NOMO-1 (cell line): ENCODE measurements around the gene PI4K2B.
"Not testable (repeated sequence)": the region's sequence is repeated elsewhere in the genome, so short reads cannot be mapped to it uniquely, and the experiment has no call there.

Experiments used
- DNase-seq, 2 experiments: peaks; one replicate each; lab custom pipeline; 2025; ENCODE audit not compliant: unreplicated experiment in 2 of 2; lab: John Stamatoyannopoulos, UW

Gene PI4K2B

DNA sequence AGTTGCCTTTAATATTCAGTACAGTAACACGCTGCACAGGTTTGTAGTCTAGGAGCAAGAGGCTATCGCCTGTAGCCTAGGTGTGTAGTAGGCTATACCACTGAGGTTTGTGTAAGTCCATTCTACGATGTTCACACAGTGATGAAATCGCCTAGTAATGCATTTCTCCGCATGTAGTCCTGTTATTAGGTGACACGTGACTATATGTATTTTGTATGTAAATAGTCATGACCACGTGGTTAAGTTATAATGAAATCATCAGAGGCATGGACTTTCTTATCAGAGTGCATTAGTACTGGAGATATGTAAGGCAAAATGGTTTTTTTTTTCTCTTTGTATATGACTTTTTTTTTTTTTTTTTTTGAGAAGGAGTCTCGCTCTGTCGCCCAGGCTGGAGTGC lies 68.8 kb downstream of the PI4K2B start:
- DNase-seq, result no peak

DNA sequence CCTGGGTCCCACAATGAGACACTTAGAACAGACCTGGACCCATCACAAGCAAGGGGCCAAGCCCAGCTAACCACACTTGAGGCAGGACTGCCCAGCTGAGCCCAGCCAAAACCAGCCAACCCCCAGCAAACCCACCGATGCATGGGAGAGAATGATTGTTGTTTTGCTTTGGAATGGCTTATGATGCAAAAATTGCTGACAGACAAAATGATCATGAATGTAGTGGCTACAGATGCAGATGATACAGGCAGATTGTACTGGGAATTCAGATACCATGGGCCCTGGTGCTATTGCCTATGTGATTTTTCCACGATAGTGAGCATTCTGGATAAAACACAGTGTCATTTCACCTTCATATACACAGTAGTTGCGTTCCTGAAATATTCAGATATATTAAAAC lies 69.7 kb downstream of the PI4K2B start:
- no peak for DNase-seq

DNA sequence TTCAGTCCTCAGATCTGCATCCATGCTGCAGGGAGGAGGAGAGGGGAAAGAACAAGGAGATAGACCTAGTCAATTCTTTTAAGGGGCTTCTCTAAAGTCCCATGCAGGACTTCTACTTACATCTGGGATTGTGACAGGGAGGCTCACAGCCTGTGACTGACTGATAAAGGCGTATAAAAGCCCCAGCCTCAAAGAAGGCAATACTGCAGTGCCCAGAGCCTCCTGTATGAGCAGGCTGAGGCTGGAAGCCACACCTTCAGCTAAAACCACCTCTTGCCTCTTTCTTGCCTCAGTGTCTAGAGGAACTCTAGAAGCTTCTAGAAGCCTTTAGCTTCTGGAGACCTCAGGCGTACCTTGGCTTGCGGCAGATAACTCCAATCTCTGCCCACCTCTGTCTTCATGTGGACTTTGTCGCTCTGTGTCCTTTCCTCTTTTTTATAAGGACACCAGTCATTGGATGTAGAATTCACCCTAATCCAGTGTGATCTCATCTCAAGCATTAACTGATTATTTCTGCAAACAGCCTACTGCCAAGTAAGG lies 72.8 kb downstream of the PI4K2B start:
- DNase-seq, result no peak

DNA sequence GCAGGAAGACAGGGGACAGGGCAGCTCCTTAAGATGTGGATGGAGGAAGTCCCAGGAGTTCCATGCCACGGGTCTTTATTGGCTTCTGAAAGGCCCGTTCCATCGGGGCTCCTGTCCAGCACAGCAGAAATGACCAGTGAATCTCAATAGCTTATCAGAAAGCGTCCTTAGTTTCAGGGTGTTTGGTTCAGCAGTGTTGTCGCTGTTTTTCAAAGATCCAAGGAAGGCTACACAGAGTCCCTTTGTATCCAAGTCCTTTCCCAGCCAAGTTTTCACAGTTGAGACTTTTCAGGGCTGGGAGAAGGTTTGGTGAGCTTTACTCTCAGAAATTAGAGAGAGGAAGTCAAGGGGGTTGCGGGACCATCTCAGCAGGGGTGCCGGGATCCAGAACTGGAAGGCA lies 73.8 kb downstream of the PI4K2B start:
- no peak for DNase-seq

DNA sequence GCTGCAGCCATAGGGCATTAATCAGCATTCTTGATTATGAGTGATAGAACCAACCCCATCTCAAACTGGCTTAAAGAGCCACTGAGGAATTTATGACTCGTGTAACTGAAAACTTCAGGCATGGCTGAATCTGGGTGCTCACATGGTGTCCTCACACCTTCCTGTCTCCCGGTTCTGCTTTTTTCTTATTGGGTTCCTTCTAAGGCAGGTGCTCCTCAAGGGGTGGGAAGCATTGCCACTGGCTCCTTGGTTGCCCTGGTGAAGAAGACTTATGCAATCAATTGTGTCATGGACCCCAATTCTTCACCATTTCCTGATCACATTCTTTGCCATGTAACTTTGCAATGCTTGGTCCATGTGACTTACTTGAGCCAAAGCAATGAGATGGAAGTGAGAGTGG lies 74.5 kb downstream of the PI4K2B start:
- DNase-seq, result peak; percentile 19 to 29

DNA sequence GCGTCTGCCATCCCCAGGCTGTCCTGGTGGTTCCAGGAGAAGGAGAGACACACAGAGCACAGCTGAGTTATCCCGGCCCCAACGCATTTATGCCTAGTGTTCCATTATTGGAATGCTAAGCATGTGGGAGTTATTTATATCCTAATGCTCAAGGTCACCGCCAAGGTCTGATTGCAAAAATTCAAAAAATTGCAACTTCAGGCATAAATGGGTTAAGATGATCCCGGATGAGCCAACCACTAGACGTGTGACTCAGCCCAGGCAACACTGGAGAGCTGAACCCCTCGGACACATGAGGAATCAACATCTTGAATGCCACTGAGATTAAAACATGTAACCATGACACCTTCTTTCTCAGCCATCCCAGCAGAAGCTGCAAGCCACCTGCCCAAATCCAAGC lies 74.9 kb downstream of the PI4K2B start:
- no peak for DNase-seq

DNA sequence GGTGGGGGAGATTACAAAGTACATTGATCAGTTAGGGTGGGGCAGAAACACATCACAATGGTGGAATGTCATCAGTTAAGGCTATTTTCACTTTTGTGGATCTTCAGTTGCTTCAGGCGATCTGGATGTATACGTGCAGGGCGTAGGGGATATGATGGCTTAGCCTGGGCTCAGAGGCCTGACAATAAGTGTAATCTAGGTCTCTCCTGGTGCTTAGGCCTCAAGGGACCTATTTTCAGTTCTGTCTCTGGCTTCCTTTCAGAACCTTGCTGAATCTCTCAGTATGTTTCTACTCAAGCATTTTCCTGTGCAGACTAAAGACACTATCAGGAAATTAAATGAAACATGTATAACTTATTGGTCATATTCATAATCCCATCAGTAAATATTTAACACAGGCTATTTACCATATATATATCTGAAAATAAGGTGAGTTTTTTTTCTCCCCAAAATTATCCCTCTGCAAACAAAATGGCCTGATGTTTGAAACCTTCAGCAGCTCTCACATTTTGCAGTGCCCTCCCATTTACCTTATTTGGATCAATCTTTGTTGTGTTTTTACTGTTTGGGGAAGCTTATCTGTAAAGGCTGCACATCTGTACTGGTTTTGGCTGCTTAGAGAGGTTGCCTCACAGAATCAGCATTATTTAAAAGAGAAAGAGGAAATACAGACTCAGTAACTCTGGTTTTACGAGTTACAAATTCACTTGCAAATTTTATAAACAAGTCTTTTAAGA lies 76.4 kb downstream of the PI4K2B start:
- DNase-seq, result peak; percentile 26 to 71

DNA sequence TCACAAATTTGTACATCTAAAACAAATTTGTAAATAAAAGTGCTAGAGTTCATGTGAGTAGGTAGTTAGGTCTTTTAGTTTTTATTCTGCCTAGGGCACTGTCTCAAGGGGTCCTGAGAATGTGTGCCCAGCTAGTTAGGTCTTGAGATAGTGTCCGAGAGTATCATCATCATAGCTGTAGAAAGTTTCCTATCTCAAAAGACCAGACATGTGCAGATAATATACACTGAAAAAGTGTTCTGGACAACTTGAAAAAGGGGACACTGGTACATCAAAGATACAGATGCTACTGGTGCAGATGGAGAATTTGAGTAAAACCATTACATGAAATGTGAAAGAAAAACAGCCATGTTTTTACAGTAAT lies 77.0 kb downstream of the PI4K2B start:
- DNase-seq, result no peak

DNA sequence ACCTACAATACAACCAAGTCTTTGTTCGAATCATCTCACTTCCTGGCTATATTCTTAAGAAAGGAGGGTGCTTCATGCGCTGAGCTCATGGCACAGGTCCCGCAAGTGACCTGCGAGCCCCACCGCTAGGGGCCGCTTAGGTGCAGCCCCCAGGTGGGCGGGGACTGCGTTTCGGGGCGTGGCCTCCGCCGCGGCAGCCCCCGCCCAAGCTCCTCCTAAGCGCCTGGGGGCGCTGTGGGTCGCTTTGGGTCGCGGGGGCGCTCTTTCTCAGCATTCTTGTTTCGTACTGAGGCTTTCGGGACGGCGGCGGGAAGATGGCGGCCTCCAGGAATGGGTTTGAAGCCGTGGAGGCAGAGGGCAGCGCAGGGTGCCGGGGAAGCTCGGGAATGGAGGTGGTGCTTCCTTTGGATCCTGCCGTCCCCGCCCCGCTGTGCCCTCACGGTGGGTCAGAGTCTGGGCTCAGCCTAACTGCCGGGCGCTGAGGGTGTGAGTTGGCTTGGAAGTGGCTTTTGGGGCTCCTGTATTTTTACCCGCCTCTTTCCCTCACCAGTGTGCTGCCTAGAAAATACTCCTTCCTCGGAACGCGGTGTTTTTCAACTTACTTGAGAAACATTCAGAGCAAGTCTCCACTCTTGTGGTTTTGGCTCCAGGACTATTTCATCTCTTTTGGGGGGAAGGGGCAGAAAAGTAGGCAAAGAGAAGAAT lies 78.8 kb downstream of the PI4K2B start, which contains the start of gene ZCCHC4:
ZCCHC4 (plus strand) TSS at position 279 of the 705 bp plus-strand sequence; CDS start at position 315, 36 bp downstream.
- peak; percentile 75 to 86 for DNase-seq

DNA sequence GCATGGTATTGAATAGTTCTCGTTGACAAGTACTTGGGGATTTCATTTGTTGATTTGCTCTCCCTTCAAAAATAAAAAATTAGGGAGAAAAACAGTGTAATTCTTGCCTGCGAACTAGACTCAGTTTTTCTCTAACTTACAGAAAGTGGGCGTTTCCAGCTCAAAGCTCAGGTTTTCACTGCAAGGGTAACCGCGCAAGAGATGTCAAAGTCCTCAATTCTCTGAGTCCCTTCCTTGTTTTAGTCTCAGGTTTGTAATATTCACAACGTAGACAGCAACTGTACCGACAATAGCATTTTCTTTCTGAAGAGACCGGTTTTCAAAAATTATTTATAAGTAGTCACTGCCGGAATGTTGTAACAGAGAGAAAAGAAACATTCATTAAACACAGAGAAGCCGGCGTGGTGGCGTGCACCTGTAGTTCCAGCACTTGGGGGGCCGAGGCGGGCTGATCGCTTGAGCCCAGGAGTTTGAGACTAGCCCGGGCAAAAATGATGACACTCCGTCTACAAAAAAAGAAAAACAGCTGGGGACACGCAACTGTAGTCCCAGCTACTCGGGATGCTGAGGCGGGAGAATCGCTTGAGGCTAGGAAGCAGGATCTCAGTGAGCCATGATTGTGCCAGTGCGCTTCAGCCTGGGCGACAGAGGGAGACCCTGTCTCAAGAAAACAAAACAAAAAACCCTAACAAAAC lies 79.5 kb downstream of the PI4K2B start:
- peak in 1 of 2 experiments; percentile 39 for DNase-seq

DNA sequence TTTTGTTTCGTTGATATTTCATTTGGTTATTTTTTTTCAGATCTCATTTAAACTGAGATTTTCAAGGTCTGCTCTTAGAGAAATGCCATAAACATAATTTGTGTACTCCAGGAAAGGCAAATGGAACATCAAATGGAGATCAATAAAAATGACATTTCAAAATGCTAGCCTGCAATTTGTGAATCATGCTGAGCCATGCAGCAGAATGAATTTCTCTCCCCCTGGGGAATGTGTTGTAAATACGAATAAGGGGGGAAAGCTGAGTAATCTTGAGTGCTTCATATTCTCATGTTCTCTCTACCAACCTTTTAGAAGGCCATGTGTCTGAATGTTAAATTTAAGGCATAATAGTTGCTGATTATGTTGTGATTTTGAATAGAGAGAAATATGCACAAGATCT lies 86.5 kb downstream of the PI4K2B start:
- no peak for DNase-seq

DNA sequence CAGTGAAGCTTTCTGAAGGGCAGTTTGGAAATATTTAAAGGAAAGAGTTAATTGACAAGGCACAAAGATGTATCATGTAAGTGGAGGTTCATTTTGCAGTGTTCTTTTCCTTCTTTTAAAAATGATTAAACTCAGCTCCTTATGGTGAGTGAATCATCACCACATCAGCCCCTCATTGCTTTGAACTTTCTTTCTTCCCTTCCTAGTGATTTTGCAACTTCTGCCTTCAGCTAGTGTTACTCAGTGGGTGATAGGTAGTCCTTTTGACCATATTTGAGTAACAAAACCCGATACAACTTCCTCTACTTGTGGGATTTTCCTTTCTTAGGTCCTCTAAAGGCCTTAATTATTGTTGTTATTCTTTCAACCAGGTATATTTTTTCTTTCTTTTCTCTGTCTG lies 86.9 kb downstream of the PI4K2B start:
- DNase-seq, result peak; percentile 68 to 94

DNA sequence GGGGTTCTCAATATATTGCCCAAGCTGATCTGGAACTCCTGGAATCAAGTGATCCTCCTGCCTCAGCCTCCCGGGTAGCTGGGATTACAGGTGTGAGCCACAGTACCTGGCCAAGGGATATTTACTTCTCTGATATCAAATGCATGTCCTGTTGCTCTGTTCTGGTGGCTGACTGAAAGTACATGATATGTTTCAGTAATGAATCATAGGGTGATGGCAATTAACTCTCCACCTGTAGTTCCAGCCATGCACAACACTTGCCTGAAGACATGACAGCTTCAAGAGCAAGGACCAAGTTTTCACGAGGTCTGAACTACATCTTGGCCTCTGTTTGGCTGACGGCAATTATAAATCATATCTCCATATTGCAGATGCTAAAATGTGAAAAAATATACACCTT lies 87.9 kb downstream of the PI4K2B start:
- no peak for DNase-seq

DNA sequence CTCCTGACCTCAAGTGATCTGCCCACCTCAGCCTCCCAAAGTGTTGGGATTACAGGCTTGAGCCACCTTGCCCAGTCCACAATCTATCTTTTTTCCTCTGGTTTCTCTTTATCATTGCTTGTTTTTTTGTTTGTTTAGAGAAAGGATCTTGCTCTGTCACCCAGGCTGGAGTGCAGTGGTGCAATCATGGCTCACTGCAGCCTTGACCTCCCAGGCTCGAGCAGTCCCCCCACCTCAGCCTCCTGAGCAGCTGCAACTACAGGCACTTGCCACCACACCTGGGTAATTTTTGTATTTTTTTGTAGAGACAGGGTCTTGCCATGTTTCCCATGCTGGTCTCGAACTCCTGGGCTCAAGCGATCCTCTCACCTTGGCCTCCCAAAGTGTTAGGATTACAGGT lies 94.6 kb downstream of the PI4K2B start:
- not testable (repeated sequence) for DNase-seq
